IPS-NIHi7 (cell line): ENCODE data around the gene HDGFL2.
"Not testable (repeated sequence)": the region's sequence is repeated elsewhere in the genome, so short reads cannot be mapped to it uniquely, and the experiment has no call there.

Experiments used
- DNase-seq: peaks from one replicate; pipeline ENCODE4 v3.0.0; 2012; ENCODE audit warnings: mixed read lengths; ENCODE audit errors: extremely low spot score

HDGFL2 gene

DNA sequence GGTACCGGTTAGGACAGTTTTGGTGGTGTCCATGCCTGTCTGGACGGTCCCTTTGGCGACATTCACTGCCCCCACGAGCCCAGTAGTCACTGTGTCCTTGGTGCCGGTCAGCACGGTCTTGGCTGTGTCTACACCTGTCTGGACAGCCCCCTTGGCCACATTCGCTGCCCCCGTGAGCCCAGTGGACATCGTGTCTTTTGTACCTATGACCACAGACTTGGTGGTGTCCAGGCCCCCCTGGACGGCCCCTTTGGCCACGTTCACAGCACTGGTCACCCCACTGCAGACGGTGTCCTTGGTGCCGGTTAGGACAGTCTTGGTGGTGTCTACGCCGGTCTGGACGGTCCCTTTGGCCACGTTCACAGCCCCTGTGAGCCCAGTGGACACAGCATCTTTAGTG lies 40.0 kb downstream of the HDGFL2 start:
- DNase-seq = no peak

DNA sequence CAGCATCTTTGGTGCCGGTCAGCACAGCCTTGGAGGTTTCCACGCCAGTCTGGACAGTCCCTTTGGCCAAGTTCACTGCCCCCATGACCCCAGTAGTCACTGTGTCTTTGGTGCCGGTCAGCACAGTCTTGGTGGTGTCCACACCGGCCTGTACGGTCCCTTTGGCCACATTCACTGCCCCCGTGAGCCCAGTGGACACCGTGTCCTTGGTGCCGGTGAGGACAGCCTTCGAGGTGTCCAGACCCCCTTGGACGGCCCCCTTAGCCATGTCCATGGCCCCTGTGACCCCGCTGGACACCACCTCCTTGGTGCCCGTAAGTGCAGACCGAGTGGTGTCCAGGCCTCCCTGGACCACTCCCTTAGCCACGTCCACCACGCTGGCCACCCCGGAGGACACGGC lies 41.2 kb downstream of the HDGFL2 start:
- DNase-seq = no peak

DNA sequence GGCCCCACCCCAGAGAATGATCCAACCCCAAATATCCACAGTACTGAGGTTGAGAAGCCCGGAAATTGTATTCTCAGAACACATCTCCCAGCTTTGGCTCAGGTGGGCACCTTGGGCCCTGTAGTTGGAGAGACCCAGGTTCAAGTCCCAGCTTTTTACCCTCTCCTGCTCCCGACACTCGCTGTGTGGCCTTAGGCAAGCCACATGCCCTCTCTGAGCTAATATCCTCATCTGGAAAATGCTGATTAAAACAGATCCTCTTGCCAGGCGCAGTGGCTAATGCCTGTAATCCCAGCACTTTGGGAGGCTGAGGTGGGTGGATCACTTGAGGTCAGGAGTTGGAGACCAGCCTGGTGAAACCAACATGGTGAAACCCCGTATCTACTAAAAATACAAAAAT lies 43.6 kb downstream of the HDGFL2 start:
- no peak for DNase-seq

DNA sequence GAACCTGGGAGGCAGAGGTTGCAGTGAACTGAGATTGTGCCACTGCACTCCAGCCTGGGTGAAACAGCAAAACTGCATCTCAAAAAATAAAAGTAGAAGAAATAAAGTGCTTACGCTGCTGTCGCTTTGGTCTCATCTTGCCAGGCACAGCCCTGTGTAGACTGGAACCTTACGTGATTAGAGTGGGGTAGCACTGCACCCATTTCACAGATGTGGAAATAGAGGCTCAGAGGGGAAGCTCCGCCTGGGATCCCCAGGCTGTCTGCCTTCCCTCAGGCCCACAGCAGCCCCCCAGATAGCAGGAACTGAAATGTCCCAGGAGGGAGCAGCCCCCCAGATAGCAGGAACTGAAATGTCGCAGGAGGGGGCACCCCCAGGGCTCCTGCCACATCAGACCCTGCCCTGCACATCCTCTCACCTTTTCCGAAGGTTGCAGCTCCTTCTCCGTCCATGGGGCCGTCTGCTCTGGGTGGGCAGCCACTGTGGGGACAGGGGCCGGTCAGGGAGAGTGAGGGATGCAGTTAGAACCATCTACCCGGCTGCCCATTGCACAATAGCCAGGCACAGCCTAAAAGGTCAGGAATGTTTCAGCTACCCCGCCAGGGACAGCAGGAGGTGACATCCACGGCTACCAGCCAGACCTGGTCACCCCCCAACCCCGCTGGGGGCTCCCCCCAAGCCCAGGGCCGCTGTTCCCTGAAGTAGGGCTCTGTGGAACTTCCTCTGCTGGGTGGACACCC lies 44.3 kb downstream of the HDGFL2 start:
- DNase-seq = no peak

DNA sequence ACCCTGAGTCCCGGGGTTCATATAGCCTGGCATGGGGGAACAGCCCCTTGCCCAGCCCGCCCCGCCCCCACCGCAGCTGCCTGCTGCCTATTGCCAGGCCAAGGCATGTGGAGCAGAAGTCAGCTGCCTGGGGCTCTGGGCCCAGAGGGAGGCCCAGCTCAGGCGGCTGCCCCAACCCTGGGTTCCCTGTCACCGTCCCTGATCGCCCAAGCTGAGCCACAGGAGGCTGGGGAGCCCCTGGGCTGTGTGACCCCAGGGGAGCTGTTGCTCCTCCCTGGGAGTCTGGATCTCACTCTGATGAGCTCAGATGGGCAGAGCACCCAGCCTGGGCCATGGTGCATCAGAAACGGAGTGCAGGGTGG lies 44.8 kb downstream of the HDGFL2 start:
- DNase-seq = no peak

DNA sequence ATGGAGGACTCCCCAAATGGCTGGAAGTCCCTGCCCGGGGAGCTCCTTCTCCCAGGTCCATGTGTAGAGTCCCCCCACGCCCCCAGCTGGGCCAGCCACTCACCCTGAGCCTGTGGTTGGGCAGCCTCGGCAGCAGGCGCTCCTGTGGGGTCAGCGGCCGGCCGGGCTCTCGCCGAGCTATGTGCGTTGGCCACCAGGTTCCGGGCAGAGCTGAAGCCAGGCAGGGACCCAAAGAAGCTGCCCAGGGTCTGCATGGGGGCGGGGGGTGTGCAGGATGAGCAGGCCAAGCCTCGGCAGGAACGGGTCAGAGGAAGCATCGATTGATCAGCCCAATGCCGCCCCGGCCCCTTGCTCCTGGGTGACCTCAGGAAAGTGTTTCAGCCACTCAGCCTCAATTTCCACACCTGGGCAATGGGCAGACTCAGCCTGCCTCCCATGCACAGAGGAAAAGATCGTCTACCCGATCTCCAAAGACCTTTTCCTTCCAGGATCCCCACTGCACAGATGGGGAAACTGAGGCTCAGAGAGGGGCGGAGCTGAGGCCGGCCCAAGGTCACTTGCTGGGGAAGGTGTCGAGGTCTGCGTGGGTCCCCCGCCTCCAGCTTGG lies 45.5 kb downstream of the HDGFL2 start:
- no peak for DNase-seq

DNA sequence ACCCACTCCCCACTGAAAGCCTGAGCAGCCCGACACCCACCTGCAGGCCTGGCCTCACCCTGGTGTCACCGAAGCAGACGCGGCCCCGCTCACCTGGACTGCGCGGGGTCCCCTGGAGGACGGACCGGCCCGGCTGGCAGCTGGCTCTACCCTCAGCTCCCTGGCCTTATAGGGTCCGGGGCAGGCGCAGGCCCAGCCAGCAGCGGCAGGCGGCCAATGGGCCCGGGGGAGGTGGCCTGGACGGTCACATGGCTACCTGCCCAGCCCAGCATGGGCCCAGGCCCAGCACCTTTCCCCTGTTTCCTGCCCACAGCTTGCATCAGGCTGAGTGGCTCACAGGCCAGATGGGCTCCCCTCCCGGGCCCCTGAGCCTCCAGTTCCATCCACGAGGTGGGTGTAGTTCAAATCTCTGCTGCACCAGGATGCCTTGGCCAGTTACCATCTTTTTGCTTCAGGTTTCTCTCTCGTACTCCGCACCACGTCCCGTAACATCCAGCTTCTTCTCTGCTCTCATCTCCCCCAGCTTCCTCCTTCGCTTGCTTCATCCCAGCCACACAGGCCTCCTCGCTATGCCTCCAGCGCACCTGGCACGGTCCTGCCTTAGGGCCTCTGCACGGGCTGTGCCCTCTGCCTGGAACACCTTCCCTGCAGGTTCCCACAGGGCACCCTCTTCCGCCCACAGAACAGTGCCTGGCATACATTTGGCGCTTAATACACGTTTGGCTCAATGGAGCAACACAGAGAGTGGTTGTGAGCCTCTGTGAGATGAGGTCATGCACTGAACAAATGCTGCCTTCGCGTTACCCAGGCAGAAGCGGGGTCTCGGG lies 46.5 kb downstream of the HDGFL2 start, which contains the start of gene PLIN4:
Gene PLIN4 (minus strand): TSS at position 142 of the 827 bp plus-strand sequence. CDS start 214 bp downstream, outside the sequence.
- peak; percentile 53 for DNase-seq

DNA sequence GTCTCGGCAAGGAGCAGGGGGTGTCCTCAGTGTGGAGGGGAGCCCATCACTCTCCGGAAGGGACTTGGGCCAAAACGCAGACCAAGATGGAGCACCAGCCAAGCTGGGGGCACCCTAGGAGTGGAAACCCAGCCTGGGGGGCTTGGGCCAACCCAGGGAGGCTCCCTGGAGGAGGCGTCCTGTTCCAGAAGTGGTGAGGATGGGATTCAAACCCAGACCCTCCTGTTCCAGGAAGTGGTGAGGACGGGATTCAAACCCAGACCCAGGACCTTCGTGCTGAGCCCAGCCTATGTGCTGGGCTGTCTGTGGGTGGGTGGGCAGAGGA lies 47.0 kb downstream of the HDGFL2 start:
- no peak for DNase-seq

DNA sequence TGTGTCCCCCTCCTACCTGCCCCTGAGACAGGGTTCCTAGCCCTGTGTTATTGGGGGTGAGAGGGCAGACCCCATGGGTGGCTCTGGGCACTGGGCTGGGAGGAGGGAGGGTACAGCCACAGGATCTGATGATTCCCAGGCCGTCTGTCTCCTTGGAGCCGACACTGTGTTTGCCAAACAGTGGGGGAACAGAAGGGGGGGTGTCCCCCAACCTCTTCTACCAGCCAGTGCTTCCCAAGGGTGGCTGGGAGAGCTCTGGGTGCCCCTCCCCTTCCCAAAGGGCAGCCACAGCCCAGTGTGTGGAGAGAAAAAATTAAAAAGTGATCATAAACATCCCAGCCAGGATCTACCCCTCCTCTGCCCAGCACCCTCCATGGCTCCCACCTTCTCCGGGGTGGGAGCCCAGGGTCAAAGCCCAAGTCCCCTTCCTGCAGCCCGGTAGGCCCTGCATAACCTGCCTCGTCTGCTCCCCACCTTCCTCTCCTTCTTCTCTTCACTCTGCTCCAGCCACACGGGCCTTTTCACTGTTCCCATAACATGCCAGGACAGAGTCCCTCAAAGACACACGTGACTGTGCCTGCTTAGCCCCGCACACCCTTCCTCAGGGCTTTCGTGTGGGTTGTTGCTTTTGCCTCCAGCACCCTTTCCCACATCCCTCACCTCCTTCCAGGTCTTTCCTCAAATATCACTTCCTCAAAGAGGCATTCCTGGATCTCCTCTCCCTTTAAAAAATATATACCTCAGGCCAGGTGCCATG lies 47.6 kb downstream of the HDGFL2 start:
- no peak for DNase-seq

DNA sequence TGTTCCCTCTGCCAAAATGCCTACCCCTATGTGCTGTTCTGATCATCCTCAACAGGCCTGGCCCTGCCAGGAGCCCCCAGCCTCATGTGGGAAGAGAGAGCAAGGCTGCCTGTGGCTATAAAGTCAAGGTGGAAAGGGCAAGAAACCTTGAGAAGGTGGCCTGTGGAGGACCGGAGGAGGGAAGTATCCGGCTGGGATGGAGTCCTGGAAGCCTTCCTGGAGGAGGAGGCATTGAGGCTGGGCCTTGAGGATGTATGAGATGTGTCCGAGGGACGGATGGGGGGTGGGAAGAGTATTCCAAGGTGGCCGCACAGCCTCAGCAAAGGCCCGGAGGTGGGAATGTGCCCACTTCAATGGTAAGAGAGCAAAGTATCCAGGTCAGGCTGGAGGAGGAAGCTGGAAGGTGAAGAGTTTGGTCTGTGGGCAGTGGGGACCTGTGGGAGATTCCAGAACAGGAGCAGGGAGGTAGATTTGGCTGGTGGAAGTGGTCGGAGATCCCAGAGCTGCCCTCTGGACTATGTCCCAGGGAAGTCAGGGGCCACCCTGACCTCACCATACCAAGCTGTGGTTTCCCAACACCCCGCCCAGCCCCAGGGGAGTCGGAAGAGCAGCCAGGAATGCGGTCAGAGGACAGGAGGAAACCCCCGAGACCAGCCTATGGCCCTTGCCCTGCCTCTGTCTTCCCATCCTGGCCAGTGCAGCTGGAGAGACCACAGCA lies 49.2 kb downstream of the HDGFL2 start:
- no peak for DNase-seq

DNA sequence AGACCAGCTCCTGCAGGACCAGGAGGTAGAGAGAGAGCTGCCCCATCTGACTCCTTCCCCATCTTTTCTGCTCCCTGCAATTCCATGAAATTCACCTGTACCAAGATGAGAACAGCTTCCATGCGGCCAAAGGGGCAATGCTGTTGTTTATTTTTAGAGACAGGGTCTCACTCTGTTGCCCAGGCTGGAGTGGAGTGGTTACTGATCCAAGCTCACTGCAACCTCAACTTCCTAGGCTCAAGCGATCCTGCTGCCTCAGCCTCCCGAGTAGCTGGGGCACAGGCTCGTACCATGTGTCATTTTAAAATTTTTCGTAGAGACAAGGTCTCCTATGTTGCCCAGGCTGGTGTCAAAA lies 49.8 kb downstream of the HDGFL2 start:
- no peak for DNase-seq

DNA sequence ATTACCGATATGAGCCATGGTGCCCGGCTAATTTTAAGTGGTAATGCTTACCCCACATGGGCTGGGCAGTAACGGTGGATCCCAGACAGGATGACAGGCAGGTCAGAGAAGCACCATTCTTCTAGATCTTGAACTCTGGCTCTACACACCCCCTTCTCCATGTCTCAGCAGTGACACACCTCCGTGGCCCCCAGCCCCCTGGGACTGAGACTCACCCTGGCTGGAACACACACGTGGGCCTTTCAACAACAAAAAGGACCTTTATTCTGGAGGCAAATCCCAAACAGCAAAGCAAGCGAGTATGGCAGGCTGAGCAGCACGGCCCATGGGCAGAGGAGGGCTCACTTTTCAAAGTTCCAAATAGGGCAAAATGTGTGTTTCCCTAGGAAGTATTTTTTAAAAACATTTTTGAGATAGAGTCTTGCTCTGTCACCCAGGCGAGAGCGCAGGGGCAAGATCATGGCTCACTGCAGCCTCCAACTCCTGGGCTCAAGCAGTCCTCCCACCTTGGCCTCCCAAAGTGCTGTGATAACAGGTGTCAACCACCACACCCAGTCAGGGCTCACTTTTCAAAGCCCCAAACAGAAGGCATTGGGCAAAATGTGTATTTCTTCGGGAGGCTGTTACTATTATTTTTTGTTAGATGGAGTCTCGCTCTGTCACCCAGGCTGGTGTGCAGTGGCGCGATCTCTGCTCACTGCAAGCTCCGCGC lies 50.4 kb downstream of the HDGFL2 start:
- DNase-seq = no peak

DNA sequence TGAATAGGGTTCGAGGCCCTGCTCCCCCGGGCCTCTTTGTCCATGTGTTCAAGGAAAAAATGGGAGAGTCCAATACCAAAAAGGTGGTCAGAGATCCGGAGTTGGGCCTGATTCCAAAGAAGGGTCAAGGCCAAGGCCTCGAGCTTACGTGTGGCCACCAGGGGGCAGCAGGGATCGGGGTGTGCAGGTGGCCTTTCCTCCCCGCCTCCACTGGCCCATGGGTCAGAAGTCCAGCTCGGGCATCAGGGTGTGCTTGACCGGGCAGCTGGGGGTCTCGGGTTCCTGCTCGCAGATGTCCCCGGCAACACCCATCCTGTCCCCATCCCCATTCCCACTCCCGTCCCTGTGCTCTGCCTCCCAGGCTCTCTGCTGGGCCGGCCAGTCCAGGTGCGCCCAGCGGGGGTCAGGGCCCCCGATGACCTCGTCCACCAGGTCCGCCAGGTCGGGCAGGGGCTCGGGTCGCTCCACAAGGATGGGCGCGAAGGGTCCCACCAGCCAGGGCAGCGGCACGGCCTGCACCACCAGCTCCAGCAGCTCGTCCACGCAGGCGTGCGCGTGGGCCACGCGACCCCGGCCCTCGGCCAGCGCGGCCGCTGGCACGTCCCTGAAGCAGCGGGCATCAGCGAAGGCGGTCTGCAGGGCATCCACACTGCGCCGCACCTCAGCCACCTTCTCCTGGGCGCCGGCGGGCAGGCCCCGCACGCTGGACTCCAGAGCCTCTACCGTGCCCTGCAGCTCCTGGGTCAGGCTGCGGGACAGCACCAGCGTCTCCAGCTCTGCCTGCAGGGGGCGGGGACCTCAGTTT lies 51.4 kb downstream of the HDGFL2 start:
- peak; percentile 87 for DNase-seq

DNA sequence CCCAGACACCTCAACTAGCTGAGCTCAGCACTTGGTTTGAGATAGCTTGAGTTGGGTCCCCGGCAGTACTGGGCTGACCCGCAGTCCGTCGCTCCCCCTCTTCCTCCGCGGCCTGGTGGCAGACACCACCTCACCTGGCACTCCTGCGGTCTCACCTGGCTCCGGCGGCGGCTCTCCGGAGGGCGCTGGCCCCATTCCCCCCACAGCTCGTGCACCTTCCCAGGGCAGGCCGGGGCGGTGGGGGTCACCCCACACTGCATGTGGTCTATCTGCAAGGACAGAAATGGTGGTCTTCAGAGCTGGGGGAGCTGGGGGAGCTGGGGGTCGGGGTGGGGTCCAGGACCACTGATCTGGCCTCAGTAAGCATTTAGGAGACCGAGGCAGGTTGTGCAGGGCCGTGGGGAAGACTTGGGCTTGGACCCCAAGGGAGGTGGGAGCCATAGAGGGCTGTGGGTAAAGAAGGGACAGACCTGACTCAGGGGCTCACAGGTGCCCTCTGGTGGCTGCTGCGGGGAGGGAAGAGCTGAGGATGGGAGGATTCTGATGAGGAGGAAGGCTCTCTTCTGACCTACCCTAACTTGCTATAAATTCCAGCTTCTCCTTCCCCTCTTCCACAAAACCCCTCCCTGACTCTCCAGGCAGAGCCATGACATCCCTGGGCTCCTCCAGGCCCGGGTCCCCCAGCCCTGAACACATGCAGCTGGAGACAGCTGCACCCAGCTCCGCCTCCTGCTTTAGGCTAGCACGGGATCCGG lies 52.9 kb downstream of the HDGFL2 start:
- DNase-seq = peak; percentile 73

DNA sequence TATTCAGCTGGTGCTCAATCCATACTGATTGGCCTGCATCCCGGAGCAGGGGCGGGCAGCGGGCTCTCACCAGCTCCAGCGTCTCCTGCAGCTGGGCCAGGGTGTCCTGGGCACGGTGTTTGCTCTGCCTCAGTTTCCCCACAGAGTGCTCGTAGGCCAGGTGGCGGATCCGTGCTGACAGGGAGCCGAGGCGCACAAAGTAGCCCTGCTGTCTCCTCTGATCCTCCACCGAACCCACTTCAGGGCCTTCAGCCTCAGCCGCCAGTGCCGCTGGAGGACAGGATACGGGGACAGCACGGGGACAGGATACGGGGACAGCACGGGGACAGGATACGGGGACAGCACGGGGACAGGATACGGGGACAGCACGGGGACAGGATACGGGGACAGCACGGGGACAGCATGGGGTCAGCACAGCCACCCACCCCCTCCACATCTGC lies 53.5 kb downstream of the HDGFL2 start:
- no peak for DNase-seq

DNA sequence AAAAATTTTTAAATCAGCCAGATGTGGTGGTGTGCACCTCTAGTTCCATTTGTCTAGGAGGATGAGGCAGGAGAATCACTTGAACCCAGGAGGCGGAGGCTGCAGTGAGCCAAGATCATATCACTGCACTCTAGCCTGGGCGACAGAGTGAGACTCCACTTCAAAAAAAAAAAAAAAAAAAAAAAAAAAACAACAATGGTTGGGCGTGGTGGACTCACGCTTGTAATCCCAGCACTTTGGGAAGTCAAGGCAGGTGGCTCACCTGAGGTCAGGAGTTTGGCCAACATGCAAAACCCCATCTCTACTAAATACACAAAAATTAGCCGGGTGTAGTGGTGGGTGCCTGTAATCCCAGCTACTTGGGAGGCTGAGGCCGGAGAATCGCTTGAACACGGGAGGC lies 55.3 kb downstream of the HDGFL2 start:
- not testable (repeated sequence) for DNase-seq

DNA sequence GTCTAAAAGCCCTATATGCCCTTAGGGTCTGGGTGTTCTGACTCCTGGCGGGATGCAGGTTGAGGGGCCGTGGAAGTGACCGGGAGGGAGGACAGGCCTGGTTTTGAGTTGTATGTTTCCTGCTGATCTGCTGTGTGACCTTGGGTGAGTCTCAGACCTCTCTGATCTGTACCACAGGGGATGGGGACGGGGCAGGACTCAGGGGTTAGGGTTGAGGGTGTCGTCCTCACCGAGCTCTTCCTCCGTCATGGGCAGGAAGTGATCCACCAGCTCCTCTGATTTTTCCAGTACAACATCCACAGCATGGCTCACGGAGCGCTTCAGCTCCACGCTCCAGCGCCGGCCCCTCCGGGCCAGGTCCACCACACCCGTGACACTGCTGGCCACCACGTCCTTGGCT lies 56.7 kb downstream of the HDGFL2 start:
- no peak for DNase-seq

DNA sequence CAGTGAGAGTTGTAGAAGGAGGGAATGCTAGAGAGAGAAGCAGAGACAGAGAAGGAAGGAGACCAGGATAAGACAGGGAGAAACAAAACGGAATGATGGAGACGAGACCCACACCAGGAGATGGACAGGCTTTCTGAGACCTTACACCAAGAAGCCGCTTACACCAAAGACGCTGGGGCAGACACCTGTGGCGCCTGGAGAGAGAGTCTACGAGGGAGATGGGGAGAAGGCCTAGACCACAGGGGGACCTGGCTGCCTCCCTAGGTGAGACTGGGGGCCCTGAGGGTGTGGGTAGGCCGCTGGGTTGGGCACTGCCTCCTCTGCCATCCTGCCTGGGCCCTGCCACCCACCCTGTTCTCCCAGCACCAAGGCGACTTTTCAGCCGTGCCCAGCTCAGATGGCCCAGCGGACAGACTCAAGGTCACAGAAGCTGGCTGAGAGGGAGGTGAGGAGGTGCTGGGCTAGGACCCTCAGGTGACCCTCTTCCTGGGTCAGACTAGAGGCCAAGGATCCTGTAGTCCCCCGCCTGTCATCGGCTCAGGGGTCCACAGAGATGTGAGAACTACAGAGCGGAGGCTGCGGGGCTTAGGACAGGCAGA lies 57.9 kb downstream of the HDGFL2 start:
- no peak for DNase-seq
